Activated CD4-positive, alpha-beta T cell treated with anti-CD3 and anti-CD28 coated beads, Interleukin-2, Interleukin-6, amounts not matched to agents 100 ng/mL and 50 ng/mL, durations not matched to agents 16 hours and 8 hours (primary cell): Measurements from ENCODE around the gene MGST2.
"Not testable (repeated sequence)": the region's sequence is repeated elsewhere in the genome, so short reads cannot be mapped to it uniquely, and the experiment has no call there.

Experiments
- DNase-seq: peaks from one replicate; pipeline ENCODE4 v3.0.0-alpha.2; 2020

MGST2 gene

DNA sequence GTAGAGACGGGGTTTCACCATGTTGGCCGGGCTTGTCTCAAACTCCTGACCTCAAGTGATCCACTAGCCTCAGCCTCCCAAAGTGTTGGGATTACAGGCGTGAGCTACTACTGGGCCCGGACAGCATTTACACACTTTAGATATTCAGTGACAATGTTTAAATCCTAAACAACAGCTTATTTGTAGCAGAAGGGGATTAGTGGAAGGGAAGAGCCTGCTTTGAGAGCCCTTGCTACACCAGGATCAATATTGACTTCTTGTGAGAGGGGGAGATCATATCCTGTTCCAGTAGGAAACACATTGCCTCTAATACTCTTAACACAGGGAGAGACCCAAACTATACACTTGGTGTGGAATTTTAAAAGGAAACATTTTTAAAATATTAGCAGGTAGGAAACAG lies 7.1 kb downstream of the MGST2 start:
- no peak for DNase-seq

DNA sequence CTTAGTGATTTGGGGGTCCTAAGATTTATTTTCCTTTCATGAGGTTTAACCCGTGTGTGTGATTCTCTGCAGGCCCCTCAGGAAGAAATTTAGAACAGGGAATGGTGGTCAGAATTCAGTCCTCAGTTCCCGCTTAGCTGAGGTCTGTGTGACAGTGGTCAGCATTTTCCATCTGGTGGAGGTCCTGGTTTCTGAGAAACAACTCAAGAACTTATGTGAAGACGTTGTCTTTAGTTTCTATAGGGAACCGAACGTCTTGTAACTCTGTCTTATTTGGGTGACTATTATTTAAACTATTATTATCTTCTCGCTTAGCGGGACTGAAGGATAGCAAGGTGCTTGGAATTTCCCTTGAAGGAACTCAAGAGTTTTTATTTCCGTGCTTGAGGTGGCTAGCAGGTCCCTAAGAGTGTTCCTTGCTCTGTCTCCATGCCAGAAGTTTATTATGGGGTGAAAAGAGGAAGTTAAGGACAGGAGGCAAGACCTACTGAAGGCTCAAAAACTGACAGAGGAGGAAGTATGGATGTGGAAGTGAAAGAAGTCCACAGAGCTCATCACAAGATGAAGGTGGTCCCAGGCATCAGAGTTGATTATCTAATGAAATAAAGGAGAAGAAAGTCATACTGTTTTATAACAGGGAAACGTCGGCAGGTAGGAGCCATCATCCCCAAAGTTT lies 9.4 kb downstream of the MGST2 start:
- DNase-seq = no peak

DNA sequence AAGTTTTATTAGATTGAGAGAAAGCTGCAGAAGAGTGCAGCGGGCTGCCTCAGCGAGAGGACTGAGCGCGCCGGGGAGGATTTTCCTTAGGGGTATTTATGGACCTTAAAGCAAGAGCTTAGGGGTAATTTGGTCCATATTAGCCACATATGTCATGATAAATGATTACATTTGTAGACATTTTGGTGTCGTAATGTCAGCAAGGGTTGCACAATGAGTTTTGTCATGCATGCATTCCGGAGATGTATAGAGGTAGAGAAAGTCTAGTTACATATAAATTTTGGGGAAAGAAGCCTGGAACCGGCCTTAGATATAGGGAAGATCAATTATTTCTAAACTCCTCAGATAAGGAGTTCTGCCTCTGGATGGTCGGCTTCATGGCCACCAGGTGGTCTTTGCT lies 10.0 kb downstream of the MGST2 start:
- DNase-seq = no peak

DNA sequence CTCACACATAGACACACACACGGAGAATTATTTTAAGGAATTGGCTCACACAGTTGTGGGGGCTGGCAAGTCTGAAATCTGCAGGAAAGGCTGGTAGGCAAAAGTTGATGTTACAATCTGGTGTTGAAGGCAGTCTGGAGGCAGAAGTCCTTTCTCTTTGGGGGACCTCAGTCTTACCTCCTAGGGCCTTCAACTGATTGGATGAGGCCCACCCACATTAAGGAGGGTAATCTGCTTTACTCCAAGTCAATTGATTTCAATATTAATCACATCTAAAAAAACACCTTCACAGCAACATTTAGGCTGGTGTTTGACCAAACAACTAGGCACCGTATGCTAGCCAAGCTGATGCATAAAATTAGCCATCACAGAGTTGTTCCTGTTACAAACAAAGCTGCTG lies 10.7 kb downstream of the MGST2 start:
- DNase-seq = no peak

DNA sequence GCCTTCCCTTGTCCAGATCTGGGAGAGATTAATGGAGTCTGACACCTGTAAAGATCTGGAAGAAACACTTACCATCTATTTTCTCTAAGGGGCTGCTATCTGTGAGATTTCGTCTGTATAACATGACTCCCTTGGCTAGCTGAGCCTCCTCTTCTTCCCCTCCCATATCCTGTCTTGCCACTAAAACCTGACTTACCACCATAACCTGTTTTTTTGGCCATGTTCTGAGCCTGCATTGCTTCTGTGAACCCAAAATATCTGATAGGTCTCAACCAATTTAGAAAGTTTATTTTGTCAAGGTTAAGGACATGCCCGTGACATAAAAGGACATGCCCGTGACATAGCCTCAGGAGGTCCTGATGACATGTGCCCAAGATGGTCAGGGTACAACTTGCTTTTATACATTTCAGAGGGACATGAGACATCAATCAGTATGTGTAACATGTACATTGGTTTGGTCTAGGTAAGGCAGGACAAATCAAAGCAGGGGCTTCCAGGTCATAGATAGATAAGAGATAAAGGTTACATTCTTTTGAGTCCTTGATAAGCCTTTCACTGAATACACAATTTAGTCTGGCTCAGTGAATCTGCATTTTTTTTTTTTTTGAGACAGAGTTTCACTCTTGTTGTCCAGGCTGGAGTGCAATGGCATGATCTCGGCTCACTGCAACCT lies 11.4 kb downstream of the MGST2 start:
- DNase-seq = no peak

DNA sequence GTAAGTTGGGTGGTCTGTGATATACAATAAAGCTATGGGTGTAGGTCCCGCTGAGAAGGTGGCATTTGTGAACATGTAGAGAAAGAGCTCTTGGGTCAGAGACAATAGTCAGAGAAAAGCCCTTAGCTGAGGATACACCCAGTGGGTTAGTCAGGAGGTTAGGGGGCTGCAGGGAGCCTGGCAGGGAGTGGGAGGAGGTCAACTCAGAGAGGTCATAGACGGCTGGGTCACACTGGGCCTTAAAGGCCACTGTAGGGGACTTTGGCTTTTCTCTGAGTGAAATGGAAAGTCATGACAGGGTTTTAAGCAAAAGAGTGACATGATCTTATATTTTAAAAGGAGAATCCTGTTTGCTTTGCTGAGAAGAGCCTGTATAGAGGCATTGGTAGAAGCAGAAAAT lies 16.7 kb downstream of the MGST2 start:
- no peak for DNase-seq

DNA sequence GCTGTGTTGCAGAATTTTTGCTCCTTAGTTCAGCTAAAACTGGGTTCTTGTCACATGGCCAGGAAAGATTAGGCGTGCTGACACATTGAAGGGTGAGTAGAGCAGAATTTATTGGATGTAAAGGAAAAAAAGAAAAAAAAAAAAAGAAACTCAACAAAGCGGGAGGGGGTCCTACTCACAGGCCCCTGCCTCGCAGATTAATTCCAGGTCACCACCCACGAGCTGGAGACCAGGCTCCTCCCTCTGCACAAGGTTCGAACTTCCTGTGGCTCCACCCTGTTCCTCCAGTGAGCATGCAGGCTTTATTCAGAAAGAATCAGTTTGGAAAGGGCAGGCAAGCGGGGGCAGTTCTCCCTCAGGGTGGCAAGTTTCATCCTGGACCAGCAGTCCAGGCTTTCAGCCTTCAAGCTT lies 17.1 kb downstream of the MGST2 start:
- DNase-seq = no peak

DNA sequence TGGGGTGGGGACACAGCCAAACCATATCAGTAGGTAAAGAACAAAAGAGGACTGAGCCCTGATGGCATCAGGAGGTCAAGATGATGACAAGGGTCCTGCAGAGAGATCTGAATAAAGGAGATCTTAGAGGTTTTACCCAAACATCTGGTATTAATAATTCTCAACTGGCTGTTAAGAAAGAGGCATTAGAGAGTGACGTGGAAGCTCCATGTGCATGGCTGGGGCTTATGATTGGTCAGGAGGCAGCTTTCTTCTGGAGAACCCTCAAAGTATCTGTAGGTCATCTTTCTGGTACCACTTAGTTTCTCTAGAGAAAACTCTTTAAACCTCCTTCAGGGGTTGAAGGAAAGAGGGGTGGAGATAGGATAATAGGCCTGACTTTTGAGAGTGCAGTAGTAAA lies 18.7 kb downstream of the MGST2 start:
- no peak for DNase-seq

DNA sequence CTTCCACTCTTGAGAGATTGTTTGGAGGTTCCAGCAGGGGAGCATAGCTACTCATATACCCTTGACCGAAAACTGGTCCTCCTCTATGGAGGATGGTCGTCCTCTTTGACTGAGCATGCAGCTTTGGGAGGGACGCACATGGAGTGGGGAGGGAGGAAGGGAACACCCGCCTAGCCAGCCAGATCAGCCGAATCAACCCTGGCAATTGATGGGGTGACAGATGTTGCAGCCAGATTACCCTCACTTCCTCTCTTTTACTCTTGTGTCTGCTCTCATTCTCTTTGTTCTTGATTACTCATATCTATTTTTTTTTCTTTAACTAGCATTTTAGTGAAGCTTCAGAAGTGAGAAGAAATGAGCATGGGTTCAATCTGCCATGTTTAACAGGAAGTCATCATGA lies 19.6 kb downstream of the MGST2 start:
- peak; percentile 1 for DNase-seq

DNA sequence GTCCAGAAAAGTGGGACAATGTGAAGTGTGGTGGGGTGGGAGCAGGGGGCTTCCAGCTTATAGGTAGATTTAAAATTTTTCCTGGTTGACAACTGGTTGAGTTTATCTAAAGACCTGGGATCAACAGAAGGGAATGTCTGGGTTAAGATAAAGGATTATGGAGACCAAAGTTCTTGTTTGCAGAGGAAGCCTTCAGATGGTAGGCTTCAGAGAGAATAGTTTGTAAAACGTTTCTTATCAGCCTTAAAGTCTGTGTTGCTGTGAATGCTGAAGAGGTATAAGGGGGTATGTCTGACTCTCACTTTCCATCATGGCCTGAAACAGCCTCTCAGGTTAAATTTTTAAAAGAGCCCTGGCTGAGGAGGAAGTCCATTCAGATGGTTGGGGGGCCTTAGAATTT lies 20.5 kb downstream of the MGST2 start:
- no peak for DNase-seq

DNA sequence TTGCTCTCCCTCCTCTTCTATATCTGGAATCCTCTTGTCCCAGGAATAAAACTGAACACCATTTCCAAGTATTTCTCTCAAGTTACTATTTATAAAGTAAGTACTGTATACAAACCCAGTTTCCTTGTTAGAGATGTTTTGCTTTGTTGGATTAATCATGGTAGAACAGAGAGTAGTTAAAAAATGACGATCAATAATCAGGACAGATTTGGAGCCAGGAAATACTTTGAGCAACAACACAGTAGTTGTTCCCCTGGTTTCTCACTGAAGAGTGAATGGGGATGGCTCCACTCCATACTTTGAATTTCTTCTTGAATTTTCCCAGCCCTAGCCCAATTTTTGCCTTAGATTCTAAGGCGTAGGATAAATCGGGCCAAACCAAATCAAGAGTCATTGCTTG lies 21.4 kb downstream of the MGST2 start:
- DNase-seq = no peak

DNA sequence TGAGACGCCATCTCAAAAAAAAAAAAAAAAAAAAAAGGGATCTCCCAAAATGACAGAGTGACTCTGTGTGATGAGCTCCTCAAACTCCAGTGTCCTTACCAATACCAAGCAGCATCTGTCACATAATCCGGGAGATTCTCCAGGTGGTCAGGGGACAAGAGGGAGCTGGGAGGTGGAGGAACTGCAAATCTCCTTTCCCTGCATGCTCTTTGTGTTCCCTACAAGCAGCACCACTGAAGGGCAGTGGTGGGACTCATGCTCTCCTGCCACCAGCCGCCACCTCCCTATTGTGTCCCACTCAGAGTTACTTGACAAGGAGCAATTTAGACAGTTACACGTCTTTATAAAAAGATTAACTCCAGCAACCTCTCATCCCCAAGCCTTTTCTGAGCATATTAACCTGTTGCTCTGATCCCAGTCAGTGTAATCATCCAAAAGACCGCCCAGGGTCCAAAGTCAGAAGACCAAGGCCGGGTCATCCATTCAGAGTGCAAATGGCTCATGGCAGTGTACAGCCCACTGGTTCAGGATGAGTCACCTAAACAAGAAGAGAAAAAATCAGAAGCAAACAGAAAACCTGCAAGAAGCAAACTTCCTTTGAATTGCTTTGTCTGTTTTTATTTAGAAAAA lies 23.6 kb downstream of the MGST2 start:
- no peak for DNase-seq

DNA sequence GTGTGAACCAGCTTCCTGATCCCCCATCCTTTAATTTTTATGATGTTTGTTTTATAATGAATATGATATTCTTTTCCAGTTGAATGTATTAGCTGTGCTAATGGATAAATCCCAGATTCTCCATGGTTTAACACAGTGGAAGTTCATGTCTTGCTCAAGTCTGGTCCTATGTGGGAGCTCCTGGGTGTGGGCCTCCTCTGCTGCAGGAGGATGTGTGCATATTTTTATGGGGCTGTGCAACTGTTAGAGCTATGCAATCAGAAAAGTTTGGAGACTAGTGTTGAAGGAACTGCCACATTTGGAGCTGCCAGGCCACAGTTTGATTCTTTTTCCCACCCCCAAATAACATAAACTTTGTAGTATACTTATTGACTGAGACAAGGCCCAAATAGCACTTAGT lies 24.8 kb downstream of the MGST2 start:
- no peak for DNase-seq

DNA sequence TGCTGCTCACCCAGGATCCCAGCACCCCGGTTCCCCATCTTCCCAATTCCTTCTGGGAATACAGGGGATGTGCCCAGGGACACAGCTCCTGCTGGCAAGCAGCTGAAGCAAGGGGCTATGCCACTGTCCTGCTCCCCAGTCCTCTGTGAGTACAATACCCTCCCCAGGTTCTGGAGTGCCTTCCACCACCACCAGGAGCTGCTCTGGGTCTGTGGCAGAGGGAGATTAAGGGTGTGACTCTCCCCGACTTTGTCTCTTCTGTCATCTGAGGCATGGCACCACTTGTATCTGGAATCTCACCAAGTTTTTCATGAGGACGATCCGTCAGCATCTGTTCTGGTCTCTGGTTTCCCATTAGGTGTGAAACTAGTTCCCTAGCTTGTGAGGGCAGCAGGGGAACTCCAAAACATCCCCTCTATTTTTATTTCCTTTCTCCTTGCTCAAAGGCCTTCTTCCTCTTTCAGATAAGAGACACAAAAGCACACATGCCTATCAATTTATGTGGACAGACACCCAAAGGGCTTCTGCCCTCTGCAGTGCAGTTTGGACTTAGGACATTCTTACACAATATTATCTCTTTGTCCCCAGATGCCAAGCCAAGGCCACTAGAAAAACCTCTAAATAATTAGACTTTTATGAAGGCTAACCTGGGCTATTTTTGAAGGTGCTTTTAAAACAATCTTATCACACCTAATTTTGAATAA lies 26.8 kb downstream of the MGST2 start:
- no peak for DNase-seq

DNA sequence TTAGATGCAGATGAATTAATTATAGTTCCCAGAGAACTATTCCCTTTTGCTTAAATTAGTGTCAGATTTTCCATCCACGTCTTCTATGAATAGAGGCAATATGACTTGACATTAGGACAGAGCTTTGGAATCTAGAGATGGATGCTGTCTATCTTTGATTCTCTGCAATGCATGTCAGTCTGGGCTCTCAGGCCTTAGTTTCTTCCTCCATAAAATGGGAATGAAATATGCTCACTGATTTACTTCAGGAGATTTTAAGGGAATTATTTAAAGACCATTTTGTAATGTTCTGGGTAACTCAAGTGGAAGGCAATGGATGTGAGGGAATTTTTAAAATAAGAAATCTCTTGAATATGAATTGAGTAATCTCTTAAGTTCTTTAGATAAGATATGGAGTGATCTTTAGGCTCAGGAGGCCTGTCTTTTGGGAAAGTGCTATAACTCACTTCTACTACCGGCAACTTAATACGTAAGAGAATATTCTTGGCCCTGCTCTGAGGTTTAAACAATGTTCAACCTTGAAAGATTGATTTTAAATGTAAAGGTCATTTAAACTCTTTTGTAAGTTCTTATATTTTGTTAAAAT lies 29.0 kb downstream of the MGST2 start:
- DNase-seq = no peak

DNA sequence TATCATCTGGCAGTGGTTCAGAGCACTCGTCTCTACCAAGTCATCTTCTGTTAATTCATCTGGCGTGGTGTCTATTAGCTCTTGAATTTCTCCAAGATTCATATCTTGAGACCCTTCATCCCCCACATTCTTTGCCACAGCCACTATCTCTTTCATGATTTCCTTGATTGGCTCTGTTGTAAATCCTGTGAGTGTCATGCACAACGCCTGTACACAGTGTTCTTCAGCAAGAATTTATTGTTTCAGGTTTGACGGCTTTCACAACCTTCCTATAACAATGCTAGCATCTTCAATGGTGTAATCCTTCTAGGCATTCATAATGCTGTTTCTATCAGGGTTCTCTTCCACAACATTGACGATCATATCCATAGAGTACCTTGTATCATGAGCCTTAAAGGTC lies 30.9 kb downstream of the MGST2 start:
- DNase-seq = no peak

DNA sequence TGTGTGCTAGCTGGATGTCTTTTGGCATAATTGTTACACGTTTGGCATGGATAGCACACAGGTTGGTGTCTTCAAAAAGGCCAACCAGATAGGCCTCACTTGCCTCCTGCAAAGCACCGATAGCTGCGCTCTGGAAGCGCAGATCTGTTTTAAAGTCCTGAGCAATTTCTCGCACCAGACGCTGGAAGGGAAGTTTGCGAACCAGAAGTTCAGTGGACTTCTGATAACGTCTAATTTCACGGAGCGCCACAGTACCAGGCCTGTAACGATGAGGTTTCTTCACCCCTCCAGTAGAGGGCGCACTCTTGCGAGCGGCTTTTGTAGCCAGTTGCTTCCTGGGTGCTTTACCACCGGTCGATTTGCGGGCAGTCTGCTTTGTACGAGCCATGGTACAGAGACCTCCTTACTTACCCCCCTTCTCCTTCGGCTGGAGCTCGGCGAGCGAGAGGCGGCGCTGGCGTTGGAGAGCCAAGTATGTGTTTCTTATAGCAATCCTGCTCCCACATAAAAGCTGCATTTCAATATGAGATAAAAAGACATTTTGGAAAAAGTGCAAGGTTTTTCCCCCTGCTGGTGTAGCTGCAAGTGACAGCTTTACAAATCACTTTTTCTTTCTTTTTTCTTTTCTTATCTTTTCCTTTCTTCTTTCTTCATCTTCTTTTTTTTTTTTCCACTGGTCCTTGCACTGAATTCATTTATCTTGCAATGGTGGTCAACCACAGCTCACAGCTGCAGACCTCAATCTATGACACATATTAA lies 32.7 kb downstream of the MGST2 start:
- DNase-seq = not testable (repeated sequence)

DNA sequence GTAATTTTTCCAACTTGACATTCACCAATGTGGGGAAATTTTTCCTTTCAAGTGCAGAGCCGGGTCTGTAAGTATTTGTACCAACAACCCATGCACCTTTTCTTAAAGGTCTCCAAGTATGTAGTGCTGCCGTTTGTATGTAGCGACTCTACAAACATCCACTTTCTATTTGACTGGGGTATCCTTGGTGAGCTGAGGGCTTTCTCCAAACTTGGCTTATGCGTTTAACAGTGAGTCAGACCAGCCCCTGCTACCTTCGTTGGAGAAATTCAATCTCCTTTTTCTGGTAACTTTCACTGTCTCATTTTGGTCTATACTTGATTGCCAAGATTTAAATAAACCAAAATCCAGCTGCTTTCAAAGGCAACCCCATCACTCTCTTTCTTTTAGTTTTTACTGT lies 34.9 kb downstream of the MGST2 start:
- DNase-seq = peak; percentile 74

DNA sequence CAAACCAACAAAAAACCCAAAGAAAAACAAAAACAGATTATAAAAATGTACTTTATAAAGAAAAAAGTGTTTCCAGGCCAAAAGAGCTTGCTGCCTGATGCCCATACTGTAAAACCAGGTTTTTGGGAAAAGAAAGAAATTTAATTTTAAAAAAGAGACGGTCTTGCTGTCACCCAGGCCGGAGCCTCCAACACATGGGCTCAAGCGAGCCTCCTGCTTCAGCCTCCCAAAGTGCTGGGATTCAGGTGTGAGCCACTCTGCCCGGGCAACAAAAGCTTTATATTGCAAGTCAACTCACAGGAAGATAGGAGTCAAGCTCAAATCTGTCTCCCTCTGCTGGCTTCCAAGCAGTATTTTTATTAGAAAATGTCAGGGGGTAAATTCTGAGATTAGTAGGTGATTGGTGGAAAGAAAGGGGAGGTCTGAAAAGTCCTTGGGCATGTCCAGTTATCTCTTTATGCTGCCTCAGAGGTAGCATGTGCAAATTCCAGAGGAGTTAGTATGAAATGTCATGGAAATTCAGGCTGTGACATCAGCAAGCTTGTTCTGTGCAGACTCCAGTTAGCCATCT lies 39.4 kb downstream of the MGST2 start:
- no peak for DNase-seq

DNA sequence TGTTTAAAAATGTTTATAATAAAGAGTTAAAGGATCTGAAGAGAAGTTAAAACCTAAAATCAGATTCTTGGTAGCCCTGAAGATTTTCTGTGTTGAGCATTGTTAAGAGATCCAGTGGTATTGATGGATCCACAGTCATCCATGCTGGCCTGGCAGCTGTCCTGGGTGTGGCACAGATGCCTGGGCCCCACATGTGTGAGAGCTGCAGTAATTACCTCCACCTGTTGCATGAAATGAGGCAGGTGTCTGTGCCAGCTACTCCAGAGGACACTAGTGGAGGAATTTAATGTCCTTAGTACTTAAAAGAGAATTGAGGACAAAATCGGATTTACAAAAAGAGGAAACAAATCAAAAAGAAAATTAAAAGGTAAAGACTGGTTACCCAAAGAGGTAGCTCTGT lies 44.0 kb downstream of the MGST2 start:
- no peak for DNase-seq

DNA sequence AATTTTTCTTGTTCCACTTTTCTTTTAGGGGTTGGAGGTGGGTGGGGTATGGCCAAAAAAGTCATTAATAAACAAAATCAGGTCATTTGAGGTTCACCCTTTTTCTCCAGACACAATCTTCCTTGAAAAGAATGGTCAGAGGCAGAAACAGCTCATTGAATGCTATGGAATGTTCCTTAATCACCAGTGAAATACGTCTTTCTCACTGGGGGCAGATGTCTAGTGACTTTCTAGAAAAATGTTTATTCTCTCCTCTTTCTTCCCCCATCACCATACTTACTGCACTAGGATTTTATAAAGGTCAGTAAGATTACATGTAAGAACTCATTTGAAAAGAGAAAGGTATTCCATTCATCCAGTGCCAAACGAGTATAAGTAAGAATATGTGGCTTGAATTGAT lies 44.5 kb downstream of the MGST2 start:
- DNase-seq = no peak

DNA sequence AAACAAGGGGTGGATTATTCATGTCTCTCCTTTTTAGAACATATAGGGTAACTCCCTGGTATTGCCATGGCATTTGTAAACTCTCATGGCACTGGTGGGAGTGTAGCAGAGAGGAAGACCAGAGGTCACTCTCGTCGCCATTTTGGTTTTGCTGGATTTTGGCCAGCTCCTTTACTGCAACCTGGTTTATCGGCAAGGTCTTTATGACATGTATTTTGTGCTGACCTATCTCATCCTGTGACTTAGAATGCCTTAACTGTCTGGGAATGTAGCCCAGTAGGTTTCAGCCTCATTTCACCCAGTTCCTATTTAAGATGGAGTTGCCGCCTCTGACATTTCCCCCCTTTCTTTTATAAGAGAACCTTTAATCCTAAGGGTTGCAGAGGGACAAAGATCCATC lies 45.8 kb downstream of the MGST2 start:
- no peak for DNase-seq
